ENCODE data around the gene UFL1. TPM values are rescaled to one million over a fixed set of nuclear protein-coding genes. Genes with fewer than 3 reads are reported as not detected.
"Not testable (repeated sequence)": the region's sequence is repeated elsewhere in the genome, so short reads cannot be mapped to it uniquely, and the experiment has no call there.

Gene UFL1
- 10 to 100 TPM; 39.3 to 51.7 (median 47.6) TPM for polyA plus RNA-seq (ENCODE audit: insufficient read length in 4 of 4)

GRCh38 chr6:96521644-96522464 is at the start of gene UFL1:
Gene UFL1 (plus strand): TSS chr6:96521806. CDS start chr6:96521874, 68 bp downstream.
- DNase-seq (ENCODE audit: low read depth in 4 of 4, low spot score in 3 of 4), result peak; percentile 82 to 91 (median 88)

DNA sequence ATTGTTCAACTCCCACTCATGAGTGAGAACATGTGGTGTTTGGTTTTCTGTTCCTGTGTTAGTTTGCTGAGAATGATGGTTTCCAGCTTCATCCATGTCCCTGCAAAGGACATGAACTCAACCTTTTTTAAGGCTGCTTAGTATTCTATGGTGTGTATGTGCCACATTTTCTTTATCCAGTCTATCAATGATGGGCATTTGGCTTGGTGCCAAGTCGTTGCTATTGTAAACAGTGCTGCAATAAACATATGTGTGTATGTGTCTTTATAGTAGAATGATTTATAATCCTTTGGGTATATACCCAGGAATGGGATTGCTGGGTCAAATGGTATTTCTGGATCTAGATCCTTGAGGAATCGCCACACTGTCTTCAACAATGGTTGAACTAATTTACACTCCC is 49.3 kb upstream of the UFL1 start:
- not testable (repeated sequence) for DNase-seq (ENCODE audit: low read depth in 4 of 4, low spot score in 3 of 4)

DNA sequence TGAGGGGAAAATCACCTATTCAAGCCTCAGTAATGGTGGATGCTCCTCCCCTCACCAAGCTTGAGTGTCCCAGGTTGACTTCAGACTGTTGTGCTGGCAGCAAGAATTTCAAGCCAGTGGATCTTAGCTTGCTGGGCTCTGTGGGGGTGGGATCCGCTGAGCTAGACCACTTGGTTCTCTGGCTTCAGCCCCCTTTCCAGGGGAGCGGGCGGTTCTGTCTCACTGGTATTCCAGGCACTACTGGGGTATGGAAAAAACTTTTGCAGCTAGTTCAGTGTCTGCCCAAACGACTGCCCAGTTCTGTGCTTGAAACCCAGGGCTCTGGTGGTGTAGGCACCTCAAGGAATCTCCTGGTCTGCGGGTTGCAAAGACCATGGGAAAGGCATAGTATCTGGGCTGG is 42.9 kb upstream of the UFL1 start:
- no peak for DNase-seq (ENCODE audit: low read depth in 4 of 4, low spot score in 3 of 4)

DNA sequence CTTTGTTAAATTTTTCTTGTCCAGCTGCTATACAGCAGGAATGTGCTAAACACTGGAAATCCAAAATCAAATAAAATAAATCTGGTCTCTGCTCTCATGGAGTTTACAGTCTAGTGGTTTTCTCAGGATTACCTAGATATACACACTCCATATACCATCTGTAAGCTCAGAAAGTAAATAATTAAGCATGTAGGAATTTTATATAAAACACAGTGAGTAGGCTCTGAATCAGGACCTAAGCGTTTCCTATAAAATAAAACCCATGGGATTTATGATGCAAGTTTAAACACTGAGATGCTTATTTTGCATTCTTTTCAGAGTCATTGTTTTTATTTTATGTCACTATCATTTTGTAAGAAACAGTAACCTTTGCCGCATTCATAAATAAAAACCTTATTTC is 29.7 kb upstream of the UFL1 start:
- no peak for DNase-seq (ENCODE audit: low read depth in 4 of 4, low spot score in 3 of 4)

DNA sequence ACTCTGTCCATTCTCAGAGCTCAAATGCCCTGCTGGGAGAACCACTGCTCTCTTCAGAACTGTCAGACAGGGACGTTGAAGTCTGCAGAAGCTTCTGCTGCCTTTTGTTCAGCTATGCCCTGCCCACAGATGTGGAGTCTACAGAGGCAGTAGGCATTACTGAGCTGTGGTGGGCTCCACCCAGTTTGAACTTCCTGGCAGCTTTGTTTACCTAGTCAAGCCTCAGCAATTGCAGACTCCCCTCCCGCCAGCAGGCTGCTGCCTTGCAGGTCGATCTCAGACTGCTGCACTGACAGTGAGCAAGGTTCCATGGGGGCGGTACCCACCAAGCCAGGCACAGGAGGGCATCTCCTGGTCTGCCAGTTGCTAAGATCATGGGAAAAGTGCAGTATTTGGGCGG is 21.8 kb upstream of the UFL1 start:
- DNase-seq (ENCODE audit: low read depth in 4 of 4, low spot score in 3 of 4), result no peak

DNA sequence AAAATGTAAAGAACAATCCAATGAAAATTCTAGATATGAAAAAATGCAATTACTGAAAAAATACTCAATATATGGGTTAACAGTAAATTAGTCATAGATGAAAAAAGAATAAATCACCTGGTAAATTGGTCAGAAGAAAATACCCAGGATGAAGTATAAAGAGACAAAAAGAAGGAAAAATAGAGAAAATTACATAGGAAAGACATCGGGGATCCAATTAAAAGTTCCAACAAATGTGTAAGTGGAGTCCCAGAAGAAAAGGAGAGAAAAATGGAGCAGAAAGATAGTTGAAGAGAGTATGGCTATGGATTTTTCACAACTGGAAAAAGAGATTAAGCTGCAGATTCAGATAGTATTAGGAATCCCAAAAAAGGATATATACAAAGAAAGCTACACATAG is 18.7 kb upstream of the UFL1 start:
- no peak for DNase-seq (ENCODE audit: low read depth in 4 of 4, low spot score in 3 of 4)

- no peak for DNase-seq (ENCODE audit: low read depth in 4 of 4, low spot score in 3 of 4)
Observed at GRCh38 chr6:96505363-96505762, 16.2 kb upstream of the UFL1 start.

GRCh38 chr6:96509281-96509680 is 12.3 kb upstream of the UFL1 start:
- DNase-seq (ENCODE audit: low read depth in 4 of 4, low spot score in 3 of 4), result no peak

GRCh38 chr6:96520171-96521115 is 1.2 kb upstream of the UFL1 start:
- DNase-seq (ENCODE audit: low read depth in 4 of 4, low spot score in 3 of 4), result no peak

GRCh38 chr6:96521306-96521643 is 331 bp upstream of the UFL1 start:
- DNase-seq (ENCODE audit: low read depth in 4 of 4, low spot score in 3 of 4), result peak in 2 of 4 donors; percentile 28 to 38

DNA sequence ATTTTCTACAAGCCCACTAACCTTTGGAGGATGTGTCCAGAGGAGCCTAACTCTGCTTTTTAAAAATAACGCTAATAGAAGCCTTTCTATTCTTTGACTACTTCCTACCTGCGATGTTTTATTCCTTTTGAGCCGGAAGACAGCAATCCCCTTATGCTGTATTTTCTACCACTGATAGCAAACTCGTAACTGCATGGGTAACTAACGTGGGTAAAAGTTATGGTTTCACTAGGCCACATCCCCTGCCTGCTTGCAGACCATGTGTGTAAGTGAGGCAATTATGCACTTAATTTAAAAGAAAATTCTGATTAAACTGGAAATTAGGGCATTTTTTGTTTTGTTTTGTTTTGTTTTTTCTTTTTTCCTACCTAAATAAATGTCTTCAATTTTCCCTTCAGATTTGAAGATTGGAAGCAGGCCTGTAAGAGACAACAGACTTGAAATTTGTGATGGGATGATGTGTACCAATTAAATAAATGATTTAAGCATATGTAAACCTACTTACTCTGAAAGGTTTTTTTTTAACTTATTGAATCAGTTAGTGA is 931 bp downstream of the UFL1 start:
- peak in 1 of 4 donors; percentile 5 for DNase-seq (ENCODE audit: low read depth in 4 of 4, low spot score in 3 of 4)

DNA sequence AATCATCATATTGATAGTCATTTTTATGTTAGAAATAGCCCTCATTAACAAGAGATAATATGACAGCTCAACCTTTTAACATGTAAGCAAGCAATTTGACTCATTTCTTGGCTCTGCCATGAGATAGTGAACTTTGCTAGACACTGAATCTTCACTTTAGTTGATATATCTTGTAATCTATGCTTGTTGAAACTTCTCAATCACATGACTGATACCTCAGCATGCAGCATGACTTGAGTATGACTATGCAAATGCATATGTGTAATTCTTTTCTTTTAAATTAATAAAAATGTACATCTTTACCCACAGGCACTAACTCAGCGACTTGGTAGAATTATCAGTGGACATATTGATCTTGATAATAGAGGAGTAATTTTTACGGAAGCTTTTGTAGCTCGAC is 6.6 kb downstream of the UFL1 start:
- DNase-seq (ENCODE audit: low read depth in 4 of 4, low spot score in 3 of 4), result no peak

- no peak for DNase-seq (ENCODE audit: low read depth in 4 of 4, low spot score in 3 of 4)
Observed at GRCh38 chr6:96532399-96532798, 10.8 kb downstream of the UFL1 start.

DNA sequence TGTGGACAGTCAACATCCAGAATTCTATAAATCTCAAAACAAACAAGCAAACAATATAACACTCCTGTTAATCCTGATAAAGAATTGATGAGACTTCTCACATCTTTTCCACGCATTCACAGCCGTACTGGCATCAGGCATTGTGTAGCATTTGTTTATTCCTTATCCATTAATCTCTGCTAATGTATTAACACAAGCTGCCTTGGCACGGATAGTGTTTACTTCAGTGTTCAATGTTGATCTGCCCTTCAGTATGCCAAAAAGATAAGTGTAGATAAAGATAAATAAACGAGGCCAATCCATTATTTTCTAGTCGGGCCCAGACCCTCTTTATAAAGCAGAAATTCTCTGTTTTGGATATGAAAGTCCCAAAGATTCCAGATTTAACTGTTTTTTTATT is 16.1 kb downstream of the UFL1 start:
- no peak for DNase-seq (ENCODE audit: low read depth in 4 of 4, low spot score in 3 of 4)

GRCh38 chr6:96542702-96543101 is 21.1 kb downstream of the UFL1 start:
- no peak for DNase-seq (ENCODE audit: low read depth in 4 of 4, low spot score in 3 of 4)

DNA sequence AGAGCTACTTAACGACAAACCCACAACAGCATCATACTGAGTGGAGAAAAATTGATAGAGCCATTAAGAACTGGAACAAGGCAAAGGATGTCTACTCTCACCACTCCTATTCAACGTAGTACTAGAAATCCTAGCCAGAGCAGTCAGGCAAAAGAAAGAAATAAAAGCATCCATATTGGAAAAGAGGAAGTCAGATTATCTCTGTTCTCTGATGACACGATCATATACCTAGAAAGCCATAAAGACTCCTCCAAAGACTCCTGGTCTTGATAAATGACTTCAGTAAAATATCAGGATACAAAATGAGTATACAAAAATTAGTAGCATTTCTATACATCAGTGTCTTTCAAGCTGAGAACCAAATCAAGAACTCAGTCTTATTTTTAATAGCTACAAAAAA is 24.3 kb downstream of the UFL1 start:
- no peak for DNase-seq (ENCODE audit: low read depth in 4 of 4, low spot score in 3 of 4)

DNA sequence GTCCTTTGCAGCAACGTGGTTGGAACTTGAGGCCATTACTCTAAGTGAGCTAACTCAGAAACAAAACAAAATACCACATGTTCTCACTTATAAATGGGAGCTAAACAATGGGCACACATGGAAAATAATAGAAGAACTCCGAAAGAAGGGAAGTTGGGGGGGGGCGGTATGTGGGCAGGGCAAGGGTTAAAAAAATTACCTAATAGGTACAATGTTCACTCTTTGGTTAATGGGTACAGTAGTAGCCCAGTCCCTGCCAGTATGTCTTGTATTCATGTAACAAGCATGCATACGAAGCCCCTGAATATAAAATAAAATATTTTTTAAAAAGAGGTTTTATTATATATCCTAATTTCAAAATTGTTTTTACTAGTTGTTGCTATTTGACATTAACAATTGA is 26.0 kb downstream of the UFL1 start:
- no peak for DNase-seq (ENCODE audit: low read depth in 4 of 4, low spot score in 3 of 4)

DNA sequence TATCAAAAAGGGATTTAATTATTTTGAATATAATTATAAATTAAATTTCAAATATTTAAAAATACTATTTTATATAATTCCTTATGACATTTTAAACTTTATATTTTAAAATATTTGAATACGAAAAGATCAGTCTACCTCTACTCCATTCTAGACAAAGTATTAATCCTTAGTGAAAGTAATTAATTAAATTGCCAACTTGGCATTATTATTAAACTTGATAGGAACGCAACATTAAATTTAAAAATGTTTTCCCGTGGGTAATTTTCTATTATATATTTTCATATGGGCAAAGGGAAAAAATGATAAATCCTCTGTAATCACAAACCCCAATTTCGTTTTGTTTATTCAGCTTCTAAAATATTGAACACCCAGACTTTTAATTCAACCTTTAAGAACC is 33.0 kb downstream of the UFL1 start:
- DNase-seq (ENCODE audit: low read depth in 4 of 4, low spot score in 3 of 4), result no peak

GRCh38 chr6:96559740-96560139 is 38.1 kb downstream of the UFL1 start:
- not testable (repeated sequence) for DNase-seq (ENCODE audit: low read depth in 4 of 4, low spot score in 3 of 4)

DNA sequence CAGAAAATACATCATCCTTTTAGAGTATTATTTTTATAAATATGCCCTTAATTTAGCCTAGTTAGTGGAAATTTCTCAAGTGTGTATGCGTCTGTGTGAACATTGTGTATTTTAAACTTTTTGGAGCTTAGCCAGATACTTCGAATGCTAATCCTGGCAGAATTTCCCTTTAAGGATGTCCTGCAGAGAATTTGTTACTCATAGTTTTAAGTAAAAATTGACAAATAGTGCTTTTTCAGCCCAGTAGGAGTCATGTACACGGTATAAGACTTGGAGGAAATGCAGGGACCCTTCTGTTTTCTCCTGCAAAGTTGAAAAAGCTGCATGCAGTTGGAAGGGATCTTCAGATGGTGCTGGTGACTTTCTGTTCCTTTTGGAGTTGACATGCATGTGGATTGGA is 41.3 kb downstream of the UFL1 start, which contains the start of gene FHL5:
TSS of gene FHL5 (plus strand) at position 243 of the 400 bp plus-strand sequence. CDS start 40,486 bp downstream, outside the sequence.
- no peak for DNase-seq (ENCODE audit: low read depth in 4 of 4, low spot score in 3 of 4)

DNA sequence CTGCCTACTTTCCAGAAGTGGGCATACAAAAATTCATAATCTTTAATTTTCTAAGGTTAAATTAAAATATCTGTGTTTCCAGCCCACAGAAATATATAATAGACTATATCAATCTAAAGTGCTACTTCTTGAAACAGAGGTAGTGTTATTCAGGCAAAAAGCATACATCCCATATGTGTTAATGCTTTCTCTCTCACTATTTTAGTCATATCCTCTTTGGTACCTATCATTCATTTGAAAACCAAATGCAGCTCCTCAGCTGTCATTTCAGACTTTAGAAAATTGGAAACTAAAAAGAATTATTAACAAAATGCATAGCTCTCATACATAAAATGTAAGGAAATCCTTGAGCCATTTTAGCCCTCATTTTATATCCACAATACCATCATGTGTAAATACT is 42.2 kb downstream of the UFL1 start:
- DNase-seq (ENCODE audit: low read depth in 4 of 4, low spot score in 3 of 4), result no peak

All from right renal pelvis (tissue), 4 donors.